ENCODE results near the gene GRHL1.

The GRHL1 gene

GRCh38 chr2:10042301-10043161 is 91.0 kb downstream of the GRHL1 start:
- DNase-seq (ENCODE audit: low read depth in 2 of 2) = no peak

- DNase-seq (ENCODE audit: low read depth in 2 of 2) = peak; percentile 54 to 55
These were observed 91.9 kb downstream of the GRHL1 start, which contains the start of gene KLF11 for GRCh38 chr2:10043256-10043905. Gene KLF11, plus strand, starts transcription at chr2:10043550. Its CDS starts 167 bp downstream, at chr2:10043717.

- DNase-seq (ENCODE audit: low read depth in 2 of 2) = peak; percentile 83 to 97
These were observed 92.6 kb downstream of the GRHL1 start for GRCh38 chr2:10043906-10044601.

- DNase-seq (ENCODE audit: low read depth in 2 of 2) = no peak
These were observed 94.3 kb downstream of the GRHL1 start for GRCh38 chr2:10045561-10046355.

GRCh38 chr2:10046931-10047330 is 95.4 kb downstream of the GRHL1 start:
- DNase-seq (ENCODE audit: low read depth in 2 of 2) = no peak

GRCh38 chr2:10047616-10048500 is 96.4 kb downstream of the GRHL1 start:
- DNase-seq (ENCODE audit: low read depth in 2 of 2) = no peak

GRCh38 chr2:10048501-10049171 is 97.1 kb downstream of the GRHL1 start:
- no peak for DNase-seq (ENCODE audit: low read depth in 2 of 2)
